Osteoblast (primary cell): Measurements from ENCODE around the gene IQSEC2. TPM values are rescaled to one million over a fixed set of nuclear protein-coding genes. Genes with fewer than 3 reads are reported as not detected.

Experiments
- DNase-seq: peaks from one replicate; pipeline ENCODE4 v3.0.0; 2011; ENCODE audit warnings: low spot score, mixed read lengths; ENCODE audit not compliant: insufficient read length; ENCODE audit errors: missing footprints
- H2AFZ ChIP-seq: 2 replicates; pipeline ENCODE4 v1.6.0; 2011; ENCODE audit warnings: mild to moderate bottlenecking, low read length
- H3K27ac ChIP-seq: 2 replicates; pipeline ENCODE4 v1.5.1; 2011; ENCODE audit warnings: mild to moderate bottlenecking, low read depth, low read length, moderate library complexity
- H3K27me3 ChIP-seq: 2 replicates; pipeline ENCODE4 v1.6.0; 2012; ENCODE audit warnings: mild to moderate bottlenecking, control low read depth, inconsistent platforms, low read length, moderate library complexity; ENCODE audit not compliant: insufficient read depth
- H3K36me3 ChIP-seq: 2 replicates; pipeline ENCODE4 v1.5.1; 2011; ENCODE audit warnings: mild to moderate bottlenecking, low read length, control low read depth, moderate library complexity; ENCODE audit not compliant: insufficient read depth
- H3K4me1 ChIP-seq: 2 replicates; pipeline ENCODE4 v1.5.1; 2011; ENCODE audit warnings: mild to moderate bottlenecking, low read length, control low read depth, moderate library complexity; ENCODE audit not compliant: insufficient read depth
- H3K4me2 ChIP-seq: 2 replicates; pipeline ENCODE4 v1.6.0; 2011; ENCODE audit warnings: mild to moderate bottlenecking, low read length; ENCODE audit not compliant: insufficient read depth
- H3K4me3 ChIP-seq: fragments of 200-600 bp; sonication (generic); 3 replicates; pipeline ENCODE4 v1.5.1; 2012; ENCODE audit warnings: mild to moderate bottlenecking, low read length, inconsistent platforms; ENCODE audit not compliant: insufficient read depth
- H3K79me2 ChIP-seq: 2 replicates; pipeline ENCODE4 v1.6.0; 2012; ENCODE audit warnings: mild to moderate bottlenecking, low read length, control low read depth, inconsistent platforms; ENCODE audit not compliant: insufficient read depth
- H3K9me3 ChIP-seq: 2 replicates; pipeline ENCODE4 v1.5.1; 2011; ENCODE audit warnings: low read depth, low read length, control low read depth
- H4K20me1 ChIP-seq: 2 replicates; pipeline ENCODE4 v1.6.0; 2012; ENCODE audit warnings: mild to moderate bottlenecking, low read length, control low read depth; ENCODE audit not compliant: insufficient read depth
- CTCF ChIP-seq: IDR thresholded peaks from 2 replicates; pipeline ENCODE4 v1.5.1; 2011; ENCODE audit warnings: mild to moderate bottlenecking, low read depth, low read length, moderate library complexity; ENCODE audit errors: extremely low read depth
- total RNA-seq: library from RNA; depleted of rRNA; stranded (reverse); fragments of >200 nt; gene quantifications from 2 replicates; pipeline ENCODE4 v1.2.3, GENCODE V29; 2012

Gene IQSEC2
- total RNA-seq, 1 donor, result 10.1 TPM

- peaks cover 11% of the 10 kb centered on the region for H3K27me3 ChIP-seq
- H3K4me2 ChIP-seq, result no peak overlapping the region
- H3K4me3 ChIP-seq, result no peak overlapping the region
- no peak overlapping the region for H3K27ac ChIP-seq
- H3K36me3 ChIP-seq, result no peaks in the 10 kb centered on the region
- no peak overlapping the region for H2AFZ ChIP-seq
- DNase-seq, result no peak
- no peaks in the 10 kb centered on the region for H3K9me3 ChIP-seq
- H4K20me1 ChIP-seq, result peaks cover 4% of the 10 kb centered on the region
- H3K4me1 ChIP-seq, result peaks cover 30% of the 10 kb centered on the region
- no peak for TF ChIP-seq CTCF
- H3K79me2 ChIP-seq, result no peaks in the 10 kb centered on the region
Observed at GRCh38 chrX:53285591-53285990, 4.2 kb upstream of the IQSEC2 start.

- peak overlapping the region; percentile 40 for H2AFZ ChIP-seq
- peaks cover 4% of the 10 kb centered on the region for H4K20me1 ChIP-seq
- peak; percentile 87 for TF ChIP-seq CTCF
- no peak overlapping the region for H3K4me2 ChIP-seq
- peaks cover 11% of the 10 kb centered on the region for H3K27me3 ChIP-seq
- no peak for DNase-seq
- H3K9me3 ChIP-seq, result no peaks in the 10 kb centered on the region
- H3K4me1 ChIP-seq, result peaks cover 32% of the 10 kb centered on the region
- no peaks in the 10 kb centered on the region for H3K36me3 ChIP-seq
- no peak overlapping the region for H3K27ac ChIP-seq
- no peak overlapping the region for H3K4me3 ChIP-seq
- peaks cover 6% of the 10 kb centered on the region for H3K79me2 ChIP-seq
Observed at GRCh38 chrX:53284684-53285447, 3.5 kb upstream of the IQSEC2 start.

DNA sequence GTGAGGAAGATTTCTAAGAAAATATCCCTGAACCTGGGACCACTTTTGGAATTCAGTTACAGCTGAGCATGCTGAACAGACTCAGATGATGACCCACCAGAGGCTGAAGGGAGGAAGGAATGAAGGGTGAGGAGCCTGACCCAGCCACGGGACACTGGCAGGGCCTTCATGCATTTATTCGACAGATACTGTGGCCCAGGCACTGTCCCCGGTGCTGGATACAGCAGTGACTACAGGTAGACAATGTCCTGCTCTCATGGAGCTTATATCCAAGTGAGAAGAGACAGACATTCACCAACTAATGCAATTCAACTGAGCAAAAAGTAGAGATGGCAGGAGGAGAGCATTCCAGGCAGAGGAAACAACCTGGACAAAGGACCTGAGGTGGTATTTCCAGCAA is 2.2 kb upstream of the IQSEC2 start:
- Histone ChIP-seq H3K4me1 (peaks cover 32% of the 10 kb centered on the region), H3K4me2 (no peak overlapping the region), H3K27ac (no peak overlapping the region), H3K9me3 (no peaks in the 10 kb centered on the region), H3K36me3 (no peaks in the 10 kb centered on the region), H3K4me3 (no peak overlapping the region), H3K79me2 (peaks cover 10% of the 10 kb centered on the region), H2AFZ (no peak overlapping the region), H4K20me1 (peaks cover 4% of the 10 kb centered on the region), H3K27me3 (peaks cover 8% of the 10 kb centered on the region)
- no peak for TF ChIP-seq CTCF
- DNase-seq, result no peak

GRCh38 chrX:53283099-53283498 is 1.7 kb upstream of the IQSEC2 start:
- Histone ChIP-seq H3K9me3 (no peaks in the 10 kb centered on the region), H3K36me3 (no peaks in the 10 kb centered on the region), H4K20me1 (peaks cover 4% of the 10 kb centered on the region), H3K27ac (no peak overlapping the region), H3K79me2 (peaks cover 10% of the 10 kb centered on the region), H3K4me2 (no peak overlapping the region), H3K27me3 (peaks cover 9% of the 10 kb centered on the region), H3K4me3 (no peak overlapping the region), H3K4me1 (peaks cover 28% of the 10 kb centered on the region), H2AFZ (no peak overlapping the region)
- TF ChIP-seq CTCF, result no peak
- DNase-seq, result no peak
